ENCODE results near the gene COA5.

DNA sequence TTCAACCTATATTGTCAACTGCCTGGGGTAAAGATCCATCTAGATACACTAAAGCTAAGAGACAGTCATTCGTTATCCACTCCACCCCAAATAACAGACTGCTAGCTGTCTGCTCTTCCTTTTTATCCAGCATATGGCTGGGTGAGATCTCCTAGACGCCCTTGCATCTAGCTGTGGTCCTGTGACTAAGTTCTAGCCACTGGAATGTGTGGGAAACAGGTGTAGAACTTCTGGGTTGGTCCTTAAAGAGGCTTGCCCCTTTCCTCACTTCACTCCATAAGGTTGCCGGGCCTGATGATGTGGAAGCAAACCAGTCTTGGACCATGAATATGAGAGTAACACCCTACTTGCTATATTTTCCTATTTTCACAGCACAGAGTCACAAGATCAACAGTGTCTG, 3.2 kb downstream of the COA5 start:
- no peak for TF ChIP-seq EZH2 (IDR thresholded peaks at IDR 0.05; ENCODE audit: insufficient read depth, poor library complexity, severe bottlenecking)
- no peak for TF ChIP-seq EZH2phosphoT487 (IDR thresholded peaks at IDR 0.05; ENCODE audit: insufficient read depth, low read depth)
